Esophagus muscularis mucosa (tissue), 3 donors: ENCODE measurements around the gene DNAH9.

Source experiments
- POLR2A ChIP-seq: fragments of 450-650 bp; IDR thresholded peaks from one replicate; pipeline ENCODE4 v1.6.1; 2017; ENCODE audit warnings: antibody characterized with exemption, moderate library complexity, mild to moderate bottlenecking, low read depth
- POLR2AphosphoS5 ChIP-seq, 2 donors: sonication (generic); formaldehyde crosslinking; IDR thresholded peaks; one replicate each; pipeline ENCODE4 v1.6.1; 2017; ENCODE audit warnings: antibody characterized with exemption in 2 of 2
- TF ChIP-seq, protein P1 (sequence below), 3 experiments: fragments of 200-600 bp in 2 of 3; fragments of 450-650 bp in 1 of 3; sonication (generic) in 2 of 3; IDR thresholded peaks; one replicate each; pipeline ENCODE4 v1.5.1; 2017 to 2019; ENCODE audit warnings: antibody characterized with exemption in 3 of 3, mild to moderate bottlenecking in 2 of 3, moderate library complexity in 1 of 3

DNA sequence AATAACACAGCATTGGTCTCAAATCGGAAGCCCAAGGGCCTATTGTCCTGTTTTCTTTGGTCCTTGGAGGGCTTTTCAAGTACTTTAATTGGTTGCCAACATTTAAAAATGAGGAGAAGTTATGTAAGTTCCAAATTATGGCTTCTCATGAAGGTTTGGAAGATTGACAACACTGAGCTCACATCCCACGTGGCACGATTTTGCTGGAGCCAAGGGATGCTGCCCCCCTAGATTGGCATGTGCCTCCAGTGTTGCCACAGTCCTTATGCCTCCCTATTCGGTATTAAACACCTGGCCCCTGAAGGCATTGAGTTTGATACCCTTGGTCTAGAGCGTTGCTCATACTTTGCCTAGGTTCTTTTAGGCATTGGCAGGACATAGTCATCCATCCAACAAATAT, 291.0 kb downstream of the DNAH9 start:
- TF ChIP-seq, protein P1, sequence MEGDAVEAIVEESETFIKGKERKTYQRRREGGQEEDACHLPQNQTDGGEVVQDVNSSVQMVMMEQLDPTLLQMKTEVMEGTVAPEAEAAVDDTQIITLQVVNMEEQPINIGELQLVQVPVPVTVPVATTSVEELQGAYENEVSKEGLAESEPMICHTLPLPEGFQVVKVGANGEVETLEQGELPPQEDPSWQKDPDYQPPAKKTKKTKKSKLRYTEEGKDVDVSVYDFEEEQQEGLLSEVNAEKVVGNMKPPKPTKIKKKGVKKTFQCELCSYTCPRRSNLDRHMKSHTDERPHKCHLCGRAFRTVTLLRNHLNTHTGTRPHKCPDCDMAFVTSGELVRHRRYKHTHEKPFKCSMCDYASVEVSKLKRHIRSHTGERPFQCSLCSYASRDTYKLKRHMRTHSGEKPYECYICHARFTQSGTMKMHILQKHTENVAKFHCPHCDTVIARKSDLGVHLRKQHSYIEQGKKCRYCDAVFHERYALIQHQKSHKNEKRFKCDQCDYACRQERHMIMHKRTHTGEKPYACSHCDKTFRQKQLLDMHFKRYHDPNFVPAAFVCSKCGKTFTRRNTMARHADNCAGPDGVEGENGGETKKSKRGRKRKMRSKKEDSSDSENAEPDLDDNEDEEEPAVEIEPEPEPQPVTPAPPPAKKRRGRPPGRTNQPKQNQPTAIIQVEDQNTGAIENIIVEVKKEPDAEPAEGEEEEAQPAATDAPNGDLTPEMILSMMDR (IDR thresholded peaks at IDR 0.05): no peak
- no peak for TF ChIP-seq POLR2A
- no peak for TF ChIP-seq POLR2AphosphoS5 (IDR thresholded peaks at IDR 0.05)
